Inflammatory macrophage (primary cell): ENCODE measurements around the gene ECPAS.
"Not testable (repeated sequence)": the region's sequence is repeated elsewhere in the genome, so short reads cannot be mapped to it uniquely, and the experiment has no call there.

Experiments used
- DNase-seq, 2 donors: peaks; one replicate each; pipeline ENCODE4 v3.0.0-alpha.2; 2020 to 2022
- total RNA-seq, 18 experiments: gene quantifications; one replicate each; lab custom pipeline; 2026; ENCODE audit warnings: mixed read lengths in 6 of 18, inconsistent platforms in 2 of 18; lab: John Stamatoyannopoulos, UW

ECPAS gene, protein sequence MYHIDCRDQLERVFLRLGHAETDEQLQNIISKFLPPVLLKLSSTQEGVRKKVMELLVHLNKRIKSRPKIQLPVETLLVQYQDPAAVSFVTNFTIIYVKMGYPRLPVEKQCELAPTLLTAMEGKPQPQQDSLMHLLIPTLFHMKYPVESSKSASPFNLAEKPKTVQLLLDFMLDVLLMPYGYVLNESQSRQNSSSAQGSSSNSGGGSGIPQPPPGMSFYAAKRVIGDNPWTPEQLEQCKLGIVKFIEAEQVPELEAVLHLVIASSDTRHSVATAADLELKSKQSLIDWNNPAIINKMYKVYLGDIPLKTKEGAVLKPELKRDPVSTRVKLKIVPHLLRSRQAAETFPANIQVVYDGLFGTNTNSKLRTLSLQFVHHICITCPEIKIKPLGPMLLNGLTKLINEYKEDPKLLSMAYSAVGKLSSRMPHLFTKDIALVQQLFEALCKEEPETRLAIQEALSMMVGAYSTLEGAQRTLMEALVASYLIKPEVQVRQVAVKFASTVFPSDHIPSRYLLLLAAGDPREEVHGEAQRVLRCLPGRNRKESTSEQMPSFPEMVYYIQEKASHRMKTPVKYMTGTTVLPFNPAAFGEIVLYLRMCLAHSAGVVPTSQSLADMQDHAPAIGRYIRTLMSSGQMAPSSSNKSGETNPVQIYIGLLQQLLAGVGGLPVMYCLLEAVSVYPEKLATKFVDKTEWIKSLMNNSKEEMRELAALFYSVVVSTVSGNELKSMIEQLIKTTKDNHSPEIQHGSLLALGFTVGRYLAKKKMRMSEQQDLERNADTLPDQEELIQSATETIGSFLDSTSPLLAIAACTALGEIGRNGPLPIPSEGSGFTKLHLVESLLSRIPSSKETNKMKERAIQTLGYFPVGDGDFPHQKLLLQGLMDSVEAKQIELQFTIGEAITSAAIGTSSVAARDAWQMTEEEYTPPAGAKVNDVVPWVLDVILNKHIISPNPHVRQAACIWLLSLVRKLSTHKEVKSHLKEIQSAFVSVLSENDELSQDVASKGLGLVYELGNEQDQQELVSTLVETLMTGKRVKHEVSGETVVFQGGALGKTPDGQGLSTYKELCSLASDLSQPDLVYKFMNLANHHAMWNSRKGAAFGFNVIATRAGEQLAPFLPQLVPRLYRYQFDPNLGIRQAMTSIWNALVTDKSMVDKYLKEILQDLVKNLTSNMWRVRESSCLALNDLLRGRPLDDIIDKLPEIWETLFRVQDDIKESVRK (N-terminal part only)
- 197 to 320 (median 251) reads per million in 18 experiments for total RNA-seq

DNA sequence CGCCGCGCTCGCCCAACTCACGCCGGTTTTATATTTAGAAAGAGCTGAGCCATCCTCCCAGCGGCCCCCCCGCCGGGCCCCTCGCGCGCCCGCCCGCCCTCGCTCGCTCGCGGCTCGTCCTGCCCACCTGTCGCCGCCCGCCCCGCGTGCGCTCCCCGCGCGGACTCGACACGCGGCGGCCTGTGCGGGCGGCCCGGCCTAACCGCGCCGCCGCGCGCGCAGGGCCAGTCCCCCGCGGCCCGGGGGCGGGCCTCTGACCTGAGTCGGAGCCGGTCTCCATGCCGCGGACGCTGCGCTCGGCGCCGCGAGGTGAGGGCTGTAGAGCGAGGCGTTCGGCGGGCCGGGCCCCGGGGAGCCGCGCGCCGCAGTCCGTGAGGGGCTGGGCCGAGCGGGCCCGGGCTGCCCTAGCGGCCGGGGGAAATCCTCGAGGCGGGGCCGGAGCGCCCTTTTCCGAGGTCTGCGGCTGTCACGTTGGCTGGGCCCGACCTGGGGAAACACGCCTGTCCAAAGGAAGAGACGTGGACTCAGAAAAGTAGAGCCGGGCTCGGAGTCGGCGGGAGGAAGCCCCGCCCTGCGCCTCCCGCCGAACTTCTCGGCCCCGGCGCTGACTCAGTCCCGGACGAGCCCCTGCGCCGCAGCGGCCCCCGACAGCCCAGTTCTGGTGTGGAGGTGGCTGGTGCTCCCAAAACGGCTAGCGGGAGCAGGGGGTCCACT, at the start of gene ECPAS:
Gene ECPAS (minus strand): TSS at position 526 of the 714 bp plus-strand sequence. CDS start 11,465 bp downstream, outside the sequence.
- DNase-seq = peak; percentile 75 to 82

DNA sequence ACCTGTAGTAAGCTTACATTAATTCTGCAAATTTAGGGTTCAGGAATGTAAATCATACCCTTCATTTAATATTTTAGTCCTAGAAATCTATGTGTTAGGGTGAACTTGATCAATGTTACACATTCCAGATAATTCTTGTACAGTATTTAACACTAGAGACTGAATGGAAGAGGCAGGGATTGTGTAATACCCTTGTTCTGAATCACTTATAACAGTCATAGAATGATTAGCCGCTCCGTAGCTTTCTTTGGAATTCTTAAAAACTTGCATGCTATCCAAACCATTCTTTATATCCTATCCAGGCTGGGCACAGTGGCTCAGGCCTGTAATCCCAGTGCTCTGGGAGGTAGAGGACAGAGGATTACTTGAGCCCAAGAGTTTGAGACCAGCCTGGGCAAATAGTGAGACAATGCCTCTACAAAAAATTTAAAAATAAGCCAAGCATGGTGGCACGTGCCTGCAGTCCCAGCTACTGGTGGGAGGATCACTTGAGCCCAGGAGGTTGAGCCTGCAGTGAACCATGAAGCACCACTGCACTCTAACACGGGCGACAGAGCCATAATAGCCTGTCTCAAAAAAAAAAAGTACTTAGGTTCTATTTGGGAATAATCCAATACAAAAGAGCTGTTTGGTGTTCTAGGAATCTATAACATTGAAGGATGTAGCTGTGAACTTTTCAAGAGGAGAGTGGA, 49.1 kb upstream of the ECPAS start:
- DNase-seq = no peak

DNA sequence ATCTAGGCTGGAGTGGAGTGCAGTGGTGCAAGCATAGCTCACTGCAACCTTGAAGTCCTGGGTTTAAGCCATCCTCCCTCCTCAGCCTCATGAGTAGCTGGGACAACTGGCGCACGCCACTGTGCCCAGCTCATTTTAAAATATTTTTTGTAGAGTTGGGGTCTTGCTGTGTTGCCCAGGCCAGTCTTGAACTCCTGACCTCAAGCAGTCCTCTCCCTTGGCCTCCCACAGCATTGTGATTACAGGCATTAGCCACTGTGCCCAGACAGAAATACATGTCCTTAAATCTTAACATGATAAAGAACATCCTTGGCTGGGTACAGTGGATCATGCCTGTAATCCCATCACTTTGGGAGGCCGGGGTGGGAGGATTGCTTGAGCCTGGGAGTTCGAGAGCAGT, 47.5 kb upstream of the ECPAS start:
- no peak for DNase-seq

DNA sequence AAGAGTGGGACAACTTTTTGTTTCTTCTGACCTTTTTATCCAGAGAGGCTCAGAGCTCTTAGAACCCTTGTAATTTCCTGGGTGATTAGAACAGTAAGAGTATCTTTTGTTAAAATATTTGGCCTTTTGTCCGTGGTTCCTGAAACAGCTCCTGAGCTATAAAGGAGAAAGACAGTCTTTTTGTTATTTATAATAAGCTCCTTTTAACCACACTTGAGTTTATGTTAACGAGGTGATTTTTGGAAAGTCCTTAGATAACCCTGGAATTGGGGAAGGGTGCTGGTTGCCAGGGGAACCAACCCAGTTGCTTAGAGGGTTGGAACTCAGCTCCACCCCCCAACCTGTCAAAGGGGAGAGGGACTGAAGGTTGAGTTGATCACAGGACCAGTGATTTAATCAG, 45.6 kb upstream of the ECPAS start:
- DNase-seq = no peak

DNA sequence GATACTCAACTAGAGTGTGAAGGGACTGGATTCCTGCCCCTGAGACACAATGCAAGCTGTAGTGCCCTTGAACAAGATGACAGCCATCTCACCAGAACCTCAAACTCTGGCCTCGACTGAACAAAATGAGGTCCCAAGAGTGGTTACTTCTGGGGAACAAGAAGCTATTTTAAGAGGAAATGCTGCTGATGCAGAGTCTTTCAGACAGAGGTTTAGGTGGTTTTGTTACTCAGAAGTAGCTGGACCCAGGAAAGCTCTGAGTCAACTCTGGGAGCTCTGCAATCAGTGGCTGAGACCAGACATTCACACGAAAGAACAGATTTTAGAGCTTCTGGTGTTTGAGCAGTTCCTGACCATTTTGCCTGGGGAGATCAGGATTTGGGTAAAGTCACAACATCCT, 43.2 kb upstream of the ECPAS start:
- no peak for DNase-seq

DNA sequence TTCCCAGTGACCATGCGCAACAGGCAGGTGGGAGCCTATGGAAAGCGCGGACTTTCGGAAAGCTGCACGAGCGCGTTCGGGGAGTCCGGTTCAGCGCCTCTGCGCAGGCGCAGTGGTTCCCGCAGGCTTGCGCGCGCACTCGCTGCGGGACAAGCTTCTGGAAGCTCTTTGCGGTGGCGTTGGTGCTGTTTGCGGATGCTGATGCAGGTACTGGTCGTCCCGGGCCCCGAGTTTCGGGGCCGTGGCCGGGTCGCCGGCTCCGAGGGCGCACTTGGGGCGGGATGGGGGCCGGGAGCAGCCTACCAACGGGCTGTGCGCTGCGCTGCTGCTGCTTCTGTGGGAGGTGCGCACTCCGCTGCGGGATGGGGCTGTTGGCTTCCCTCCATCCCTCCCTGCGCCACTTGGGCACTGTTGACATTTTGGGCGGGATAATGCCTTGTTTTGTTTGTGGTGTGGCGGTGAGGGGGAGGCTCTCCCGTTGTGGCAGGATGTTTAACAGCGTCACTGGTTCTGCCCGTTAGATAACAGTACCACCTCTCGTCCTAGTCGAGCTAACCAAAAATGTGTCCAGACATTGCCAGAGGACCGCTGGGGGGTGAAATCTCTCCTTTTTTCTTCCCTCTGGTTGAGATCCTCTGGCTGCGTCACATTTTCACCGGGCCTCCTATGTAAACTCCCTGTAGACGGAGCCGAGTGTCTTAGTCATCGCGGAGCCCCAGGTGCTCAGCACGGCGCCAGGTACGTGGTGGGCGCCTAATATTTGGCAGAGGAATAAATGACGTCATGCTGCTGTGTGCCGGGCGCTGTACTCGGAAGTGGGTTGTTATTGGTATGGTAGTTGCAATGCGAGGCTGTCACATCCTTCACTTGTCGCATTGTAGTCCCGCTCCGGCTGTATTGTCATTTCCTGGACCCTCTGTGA, 41.1 kb upstream of the ECPAS start, which contains the start of gene ZNF483:
Gene ZNF483 (plus strand): TSS at position 124 of the 922 bp plus-strand sequence. CDS start 2,217 bp downstream, outside the sequence.
- peak; percentile 38 to 47 for DNase-seq

DNA sequence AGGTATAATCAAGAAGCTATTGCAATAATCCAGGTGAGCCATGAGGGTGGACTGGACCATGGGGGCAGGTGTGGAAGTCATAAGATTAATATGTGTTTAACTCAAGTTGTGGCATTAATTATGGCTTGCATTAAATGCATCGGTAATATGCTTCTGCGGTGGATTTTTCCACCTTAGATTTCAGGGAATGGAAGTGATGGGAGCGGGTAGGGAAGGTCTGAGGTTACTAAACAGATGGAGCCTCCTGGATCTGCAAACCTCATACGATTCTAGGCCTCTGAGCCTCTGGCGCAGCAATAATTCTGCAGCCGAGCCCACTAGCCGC, 40.5 kb upstream of the ECPAS start:
- no peak for DNase-seq

DNA sequence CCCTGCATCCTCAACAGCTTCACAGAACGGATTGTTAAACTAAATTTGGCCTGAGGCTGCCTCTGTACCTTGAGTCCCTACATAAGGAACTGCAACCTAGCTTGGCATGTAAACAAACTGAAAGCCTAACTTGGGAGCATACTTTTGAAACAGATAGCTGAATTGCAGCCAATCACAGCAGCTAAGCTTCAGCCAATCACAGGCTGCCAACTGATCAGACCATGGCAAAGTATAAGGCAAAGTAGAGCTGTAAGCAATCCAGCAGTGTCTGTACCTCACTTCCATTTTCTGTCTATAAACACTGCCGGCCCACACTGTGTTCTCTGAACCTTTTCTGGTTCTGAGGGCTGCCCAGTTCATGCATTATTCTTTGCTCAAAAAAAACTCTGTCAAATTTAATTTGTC, 31.9 kb upstream of the ECPAS start:
- DNase-seq = no peak

DNA sequence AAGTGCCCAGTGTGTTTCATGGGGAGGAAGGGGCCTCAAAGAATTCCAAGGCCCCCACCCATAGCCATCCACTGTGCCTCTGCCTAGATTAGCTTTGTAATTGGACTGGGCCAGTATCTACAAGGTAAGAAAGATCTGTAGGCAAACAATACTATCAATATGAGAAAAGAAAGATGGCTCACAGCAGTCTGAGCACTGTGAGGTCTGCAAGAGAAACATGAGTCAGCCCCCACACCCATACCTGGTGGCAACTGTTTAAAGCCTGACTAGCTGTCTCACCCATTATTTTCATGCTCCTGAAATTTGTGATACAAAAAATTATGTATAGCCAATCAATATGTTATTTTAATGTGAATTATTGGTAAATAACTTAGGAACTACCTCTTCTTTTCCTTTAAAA, 30.8 kb upstream of the ECPAS start:
- no peak for DNase-seq

DNA sequence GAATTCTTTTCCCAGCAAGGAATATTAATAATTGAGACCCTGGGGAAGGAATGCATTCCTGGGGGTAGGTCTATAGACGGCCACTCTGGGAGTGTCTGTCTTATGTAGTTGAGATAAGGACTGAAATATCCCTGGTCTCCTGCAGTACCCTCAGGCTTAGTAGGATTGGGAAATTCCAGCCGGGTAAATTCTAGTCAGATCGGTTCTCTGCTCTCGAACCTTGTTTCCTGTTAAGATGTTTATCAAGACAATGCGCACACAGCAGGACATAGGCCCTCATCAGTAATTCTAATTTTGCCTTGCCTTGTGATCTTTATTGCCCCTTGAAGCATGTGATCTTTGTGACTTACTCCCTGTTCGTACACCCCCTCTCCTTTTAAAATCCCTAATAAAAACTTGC, 27.4 kb upstream of the ECPAS start:
- not testable (repeated sequence) for DNase-seq

DNA sequence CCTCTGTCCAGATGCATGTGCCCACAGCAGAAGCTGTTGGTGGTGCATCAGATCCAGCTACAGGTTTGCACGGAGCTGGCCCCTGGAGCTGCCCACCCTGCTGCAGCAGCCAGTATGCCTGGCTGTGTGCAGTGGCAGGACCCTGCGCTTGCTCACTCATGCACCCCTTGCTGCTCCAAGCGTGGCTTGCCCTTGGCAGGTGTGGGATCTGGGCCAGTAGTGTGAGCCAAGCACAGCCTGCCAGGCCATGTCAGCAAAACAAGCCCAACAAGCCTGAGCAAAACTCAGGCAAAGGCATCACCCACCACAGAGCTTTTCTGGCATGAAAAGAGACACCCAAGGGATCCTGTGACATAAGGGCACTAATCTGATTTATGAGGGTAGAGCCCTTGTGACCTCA, 18.3 kb upstream of the ECPAS start:
- no peak for DNase-seq

DNA sequence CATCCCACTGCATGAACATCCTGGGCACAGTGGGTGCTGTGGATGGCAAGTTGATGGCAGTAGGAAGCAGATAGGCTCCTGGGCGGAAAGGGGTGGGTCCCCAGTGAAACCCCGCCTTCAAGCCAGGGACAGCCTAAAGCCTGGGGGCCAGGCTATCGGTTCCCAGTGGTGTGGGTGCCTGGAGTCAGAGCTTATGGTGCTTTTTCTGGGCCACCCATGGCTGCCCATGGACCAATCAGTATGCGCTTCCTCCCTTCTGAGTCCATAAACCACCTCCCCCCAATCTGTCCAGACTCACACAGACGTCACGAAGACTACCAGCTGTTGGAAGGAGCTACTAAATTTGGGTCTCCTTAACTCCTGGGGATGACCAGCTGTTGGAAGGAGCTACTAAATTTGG, 17.5 kb upstream of the ECPAS start:
- no peak for DNase-seq

DNA sequence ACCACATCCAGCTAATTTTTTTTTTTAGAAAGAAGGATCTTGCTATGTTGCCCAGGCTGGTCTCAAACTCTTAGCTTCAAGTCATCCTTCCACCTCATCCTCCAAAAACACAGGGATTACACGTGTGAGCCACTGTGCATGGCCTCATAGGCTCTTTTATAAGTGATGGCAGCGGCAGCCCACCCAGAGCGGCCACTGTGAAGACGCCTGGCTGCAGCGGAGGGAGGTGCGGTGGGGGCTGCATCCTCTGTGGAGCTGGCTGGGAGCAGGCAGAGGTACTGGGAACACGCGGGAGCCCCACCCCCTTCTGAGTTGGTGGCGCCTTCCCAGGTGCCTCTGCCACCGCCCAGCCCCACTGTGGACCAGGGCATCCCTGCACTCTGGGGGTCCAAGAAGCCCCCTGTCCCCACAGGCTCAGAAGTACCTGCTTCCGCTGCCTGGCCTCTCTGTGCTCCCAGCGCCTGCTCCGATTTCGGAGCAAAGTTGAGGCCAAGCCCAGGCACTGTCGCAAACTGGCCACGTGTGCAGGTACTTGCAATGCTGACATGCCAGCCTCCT, 16.9 kb upstream of the ECPAS start:
- no peak for DNase-seq

DNA sequence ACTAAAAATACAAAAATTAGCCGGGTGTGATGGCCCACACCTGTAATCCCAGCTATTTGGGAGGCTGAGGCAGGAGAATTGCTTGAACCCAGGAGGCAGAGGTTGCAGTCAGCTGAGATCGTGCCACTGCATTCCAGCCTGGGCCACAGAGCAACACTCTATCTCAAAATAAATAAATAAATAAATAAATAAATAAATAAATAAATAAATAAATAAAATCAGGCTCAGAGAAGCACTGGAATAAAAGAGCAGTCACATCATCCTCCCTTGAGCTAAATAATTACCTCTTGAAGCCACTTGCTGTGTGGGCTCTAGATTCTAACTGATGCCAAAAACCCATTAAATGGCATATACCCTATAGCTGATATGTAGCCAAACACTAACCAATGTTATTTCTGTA, 13.0 kb upstream of the ECPAS start:
- not testable (repeated sequence) for DNase-seq

DNA sequence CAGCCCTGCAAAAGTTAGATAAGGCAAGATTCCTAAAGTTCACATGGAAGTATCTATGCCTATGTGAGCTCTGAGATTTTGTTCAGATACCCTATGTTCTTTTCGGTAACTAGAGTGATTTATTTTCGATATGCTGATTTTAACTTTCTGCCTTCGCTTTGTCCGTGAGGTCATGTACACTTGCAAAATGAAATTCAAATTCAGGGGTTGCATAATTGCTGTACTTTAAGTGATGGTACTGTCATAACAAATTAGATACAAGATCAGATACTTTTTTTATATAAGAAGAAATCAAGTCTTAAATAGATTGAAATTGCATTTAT, 350 bp upstream of the ECPAS start:
- DNase-seq = peak in 1 of 2 donors; percentile 28

DNA sequence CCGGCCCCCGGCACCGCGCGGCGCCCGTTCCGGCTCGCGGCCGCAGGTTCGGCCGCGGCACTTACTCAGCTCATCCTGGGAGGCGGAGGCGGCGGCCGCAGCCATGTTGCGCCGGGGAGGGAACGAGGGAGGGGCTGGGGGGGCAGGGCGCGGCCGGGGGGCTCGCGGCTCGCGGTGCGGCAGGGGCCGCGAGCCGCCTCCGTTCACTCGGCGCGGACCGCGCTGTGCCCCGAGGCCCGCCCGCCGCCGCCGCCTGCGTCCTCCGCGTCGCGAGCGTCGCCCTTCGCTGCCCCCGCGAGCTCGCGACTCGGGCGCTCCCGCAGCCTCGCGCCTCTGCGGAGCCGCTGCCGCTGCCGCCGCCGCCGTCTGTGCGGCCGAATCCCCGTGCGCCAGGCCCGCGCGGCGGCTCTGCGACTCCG, 735 bp downstream of the ECPAS start:
- DNase-seq = peak in 1 of 2 donors; percentile 54

DNA sequence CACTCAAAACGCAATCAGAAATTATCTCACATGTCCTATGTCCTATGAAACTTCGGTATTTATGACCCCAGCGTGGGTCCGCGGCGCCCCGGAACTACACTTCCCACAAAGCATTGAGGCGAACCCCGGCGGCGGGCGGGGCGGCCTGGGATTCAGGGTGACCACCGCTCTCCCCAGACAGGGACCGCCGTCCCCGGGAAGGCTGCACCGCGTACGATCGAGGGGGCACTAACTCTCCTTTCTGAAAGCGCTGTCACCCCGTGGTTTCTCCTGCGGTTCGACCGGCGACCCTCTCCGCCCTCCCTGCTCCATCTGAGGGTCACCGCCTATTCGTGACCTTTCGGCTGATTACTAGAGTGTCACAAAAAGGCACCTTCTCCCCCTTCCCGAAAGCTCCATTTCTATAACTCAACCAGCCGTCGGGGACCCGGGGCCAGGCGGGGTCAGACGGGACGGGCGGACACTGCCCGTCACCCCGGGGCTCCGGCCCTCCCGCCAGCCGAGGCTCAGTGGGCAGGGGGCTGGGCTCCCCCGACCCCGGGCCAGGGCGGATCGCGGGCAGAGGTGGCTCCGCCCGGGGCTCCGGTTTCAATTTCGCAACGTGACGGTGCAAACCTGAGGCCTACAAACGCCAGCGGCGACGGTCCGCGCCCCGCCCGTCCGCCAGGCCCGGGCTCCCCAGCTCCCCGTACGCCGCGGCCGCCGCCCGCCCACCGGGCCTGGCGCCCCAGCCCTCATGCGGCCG, 1.3 kb downstream of the ECPAS start:
- DNase-seq = peak; percentile 60 to 75

DNA sequence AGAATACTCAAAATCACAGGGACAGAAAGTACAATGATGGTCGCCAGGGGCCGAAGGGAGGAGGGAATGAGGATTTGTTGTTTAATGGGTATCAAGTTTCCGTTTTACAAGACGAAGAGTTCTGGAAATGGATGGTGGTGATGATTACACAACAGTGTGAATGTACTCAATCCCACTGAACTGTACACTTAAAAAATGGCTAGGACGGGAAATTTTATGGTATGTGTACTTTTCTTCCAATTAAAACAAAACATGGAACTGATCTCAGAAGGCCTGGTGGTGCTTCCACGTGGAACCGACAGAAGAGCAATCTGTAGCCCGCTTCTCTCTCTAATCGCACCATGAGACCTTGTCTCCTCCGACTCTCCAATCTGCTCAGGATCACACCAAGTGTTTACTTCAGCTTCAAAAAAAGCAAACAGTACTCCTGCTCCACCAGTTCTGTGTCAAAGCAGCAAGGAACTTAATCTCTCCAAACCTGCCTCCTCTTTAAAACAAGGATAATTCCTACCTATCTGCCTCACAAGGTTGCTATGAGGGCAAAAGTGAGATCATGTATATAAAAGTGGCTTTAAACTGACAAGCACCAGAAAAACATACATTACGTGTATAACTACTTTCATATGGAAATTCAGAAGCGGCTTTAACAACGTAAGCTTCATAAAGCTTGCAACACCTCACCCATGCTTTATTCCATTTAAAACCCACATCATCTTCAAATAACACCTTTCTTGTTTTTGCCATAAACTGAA, 2.1 kb downstream of the ECPAS start:
- no peak for DNase-seq

DNA sequence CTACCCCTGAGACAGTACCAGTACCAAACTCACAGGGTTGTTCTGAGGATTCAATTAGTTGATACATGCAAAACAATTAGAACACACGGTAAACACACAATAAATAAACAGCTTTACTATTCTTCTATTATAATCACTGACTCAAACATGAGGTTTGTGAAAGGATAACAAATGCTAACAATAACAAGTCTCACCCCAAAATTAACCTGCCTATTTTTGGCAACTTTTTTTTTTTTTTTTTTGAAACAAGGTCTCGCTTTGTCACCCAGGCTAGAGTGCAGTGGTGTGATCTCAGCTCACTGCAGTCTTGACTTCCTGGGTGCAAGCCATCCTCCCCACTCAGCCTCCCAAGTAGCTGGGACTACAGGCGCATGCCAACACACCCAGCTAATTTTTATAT, 6.5 kb downstream of the ECPAS start:
- no peak for DNase-seq
